KMS-11 (cell line): Measurements from ENCODE around the gene TTC34.

Source experiments
- H2AFZ ChIP-seq: fragments of 200-600 bp; sonication (generic); 2 replicates; pipeline ENCODE4 v1.6.1; 2016; ENCODE audit warnings: antibody characterized with exemption, mixed run types, low read depth
- H3K27ac ChIP-seq: fragments of 200-600 bp; sonication (generic); 2 replicates; pipeline ENCODE4 v1.6.1; 2016; ENCODE audit warnings: mild to moderate bottlenecking, mixed run types
- H3K27me3 ChIP-seq: fragments of 200-600 bp; sonication (generic); 2 replicates; pipeline ENCODE4 v1.6.1; 2017; ENCODE audit warnings: mild to moderate bottlenecking, low read depth, mixed run types, moderate library complexity; ENCODE audit not compliant: insufficient read depth
- H3K36me3 ChIP-seq: fragments of 200-600 bp; sonication (generic); 2 replicates; pipeline ENCODE4 v1.6.1; 2017; ENCODE audit warnings: mild to moderate bottlenecking, mixed run types; ENCODE audit not compliant: insufficient read depth
- H3K4me1 ChIP-seq: fragments of 200-600 bp; sonication (generic); 2 replicates; pipeline ENCODE4 v1.6.1; 2016; ENCODE audit warnings: mild to moderate bottlenecking, low read depth, mixed run types; ENCODE audit not compliant: poor library complexity, severe bottlenecking
- H3K4me2 ChIP-seq: fragments of 200-600 bp; sonication (generic); 2 replicates; pipeline ENCODE4 v1.7.0; 2016; ENCODE audit warnings: mild to moderate bottlenecking, mixed run types
- H3K4me3 ChIP-seq: fragments of 200-600 bp; sonication (generic); IDR thresholded peaks from 2 replicates; pipeline ENCODE4 v1.6.1; 2017; ENCODE audit warnings: low read depth, low read length, mixed read lengths; ENCODE audit not compliant: insufficient read depth
- H3K79me2 ChIP-seq: fragments of 200-600 bp; sonication (generic); 2 replicates; pipeline ENCODE4 v1.6.1; 2016; ENCODE audit warnings: low read depth, mixed run types; ENCODE audit not compliant: insufficient read depth
- H3K9ac ChIP-seq: fragments of 200-600 bp; sonication (generic); 2 replicates; pipeline ENCODE4 v1.6.1; 2016; ENCODE audit warnings: mild to moderate bottlenecking, mixed run types
- H4K20me1 ChIP-seq: fragments of 200-600 bp; sonication (generic); 2 replicates; pipeline ENCODE4 v1.6.1; 2016; ENCODE audit warnings: mild to moderate bottlenecking, mixed run types; ENCODE audit not compliant: insufficient read depth
- TF ChIP-seq, protein P1 (sequence below): fragments of 200-600 bp; sonication (generic); conservative IDR thresholded peaks from 2 replicates; pipeline ENCODE4 v1.6.1; 2017; ENCODE audit warnings: low read depth, mild to moderate bottlenecking, antibody characterized with exemption, low read length, moderate library complexity, mixed read lengths

The TTC34 gene

DNA sequence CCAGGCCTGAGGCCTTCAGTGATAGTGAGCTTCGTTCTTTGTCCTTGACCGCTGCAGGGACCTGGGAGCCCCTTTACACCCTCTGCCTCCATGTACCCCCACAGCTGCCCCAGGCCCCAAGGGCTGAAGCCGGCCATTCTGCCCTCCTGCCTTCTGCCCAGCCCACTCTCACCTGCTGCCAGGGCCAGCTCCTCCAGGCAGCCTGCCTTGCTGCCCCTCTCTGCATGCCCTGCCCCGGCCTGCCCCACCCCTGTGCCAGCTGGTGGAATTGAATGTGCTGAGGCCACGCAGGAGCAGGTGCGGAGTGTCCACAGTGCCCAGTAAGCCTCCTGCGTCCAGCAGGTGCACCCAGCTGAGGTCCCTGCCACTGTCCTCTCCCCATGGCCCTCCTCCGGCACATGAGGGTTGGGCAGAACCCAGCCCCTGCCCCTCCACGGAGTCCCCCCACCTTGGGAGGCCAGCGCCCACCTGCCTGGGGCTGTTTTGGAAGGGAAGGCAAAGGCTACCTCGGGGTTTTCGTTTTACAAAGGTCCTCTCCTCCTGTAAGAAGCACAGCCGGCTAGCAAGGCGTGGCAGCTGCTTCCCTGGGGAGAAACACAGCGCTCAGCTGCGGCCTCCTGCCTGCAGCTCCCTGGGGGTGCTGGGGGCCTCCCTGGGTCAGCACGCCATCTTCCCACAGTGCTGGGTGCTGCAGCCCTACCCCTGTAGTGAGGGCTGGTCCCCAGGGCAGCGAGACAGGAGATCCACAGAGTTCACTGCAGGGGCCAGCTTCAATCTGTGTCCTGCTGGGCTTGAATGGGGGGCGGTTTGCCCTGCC is 189.7 kb downstream of the TTC34 start:
- Histone ChIP-seq H3K4me2 (no peak overlapping the region), H3K4me1 (no peaks in the 10 kb centered on the region)

DNA sequence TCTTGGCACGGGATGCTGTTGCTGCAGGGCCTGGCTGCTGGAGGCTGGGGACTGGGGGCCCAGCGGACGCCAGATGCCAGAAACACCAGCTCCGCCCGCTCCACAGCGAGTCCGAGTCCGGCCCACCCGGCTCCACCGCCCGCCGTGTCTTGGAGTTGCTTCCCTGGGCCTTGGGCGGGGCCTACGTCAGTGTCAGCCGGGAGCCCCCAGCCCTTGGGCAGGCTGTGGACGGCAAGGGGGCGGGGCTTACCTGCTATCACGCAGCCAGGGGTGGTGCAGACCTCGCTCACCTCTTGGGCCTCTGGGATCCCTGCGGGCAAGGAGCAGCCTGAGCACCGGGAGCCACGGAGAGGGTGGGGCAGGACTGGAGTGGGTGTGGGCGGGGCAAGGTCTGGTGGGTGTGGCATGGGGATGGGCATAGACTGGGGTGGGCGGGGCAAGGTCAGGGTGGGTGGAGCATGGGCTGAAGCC is 190.4 kb downstream of the TTC34 start:
- no peak overlapping the region for H3K9ac ChIP-seq
- H3K27me3 ChIP-seq: peaks cover 73% of the 10 kb centered on the region
- H4K20me1 ChIP-seq: no peaks in the 10 kb centered on the region
- no peak overlapping the region for H3K27ac ChIP-seq
- no peaks in the 10 kb centered on the region for H3K4me1 ChIP-seq
- no peaks in the 10 kb centered on the region for H3K36me3 ChIP-seq
- no peak overlapping the region for H2AFZ ChIP-seq
- TF ChIP-seq, protein P1, sequence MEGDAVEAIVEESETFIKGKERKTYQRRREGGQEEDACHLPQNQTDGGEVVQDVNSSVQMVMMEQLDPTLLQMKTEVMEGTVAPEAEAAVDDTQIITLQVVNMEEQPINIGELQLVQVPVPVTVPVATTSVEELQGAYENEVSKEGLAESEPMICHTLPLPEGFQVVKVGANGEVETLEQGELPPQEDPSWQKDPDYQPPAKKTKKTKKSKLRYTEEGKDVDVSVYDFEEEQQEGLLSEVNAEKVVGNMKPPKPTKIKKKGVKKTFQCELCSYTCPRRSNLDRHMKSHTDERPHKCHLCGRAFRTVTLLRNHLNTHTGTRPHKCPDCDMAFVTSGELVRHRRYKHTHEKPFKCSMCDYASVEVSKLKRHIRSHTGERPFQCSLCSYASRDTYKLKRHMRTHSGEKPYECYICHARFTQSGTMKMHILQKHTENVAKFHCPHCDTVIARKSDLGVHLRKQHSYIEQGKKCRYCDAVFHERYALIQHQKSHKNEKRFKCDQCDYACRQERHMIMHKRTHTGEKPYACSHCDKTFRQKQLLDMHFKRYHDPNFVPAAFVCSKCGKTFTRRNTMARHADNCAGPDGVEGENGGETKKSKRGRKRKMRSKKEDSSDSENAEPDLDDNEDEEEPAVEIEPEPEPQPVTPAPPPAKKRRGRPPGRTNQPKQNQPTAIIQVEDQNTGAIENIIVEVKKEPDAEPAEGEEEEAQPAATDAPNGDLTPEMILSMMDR: no peak
- H3K4me3 ChIP-seq: no peak overlapping the region
- H3K79me2 ChIP-seq: no peaks in the 10 kb centered on the region
- no peak overlapping the region for H3K4me2 ChIP-seq

More for the DNA sequence above, 189.7 kb downstream of the TTC34 start:
- no peaks in the 10 kb centered on the region for H3K36me3 ChIP-seq
- H3K27me3 ChIP-seq: peaks cover 73% of the 10 kb centered on the region
- H3K4me3 ChIP-seq: no peak overlapping the region
- TF ChIP-seq, protein P1: no peak
- H4K20me1 ChIP-seq: no peaks in the 10 kb centered on the region
- H3K79me2 ChIP-seq: no peaks in the 10 kb centered on the region
- no peak overlapping the region for H3K9ac ChIP-seq
- H2AFZ ChIP-seq: no peak overlapping the region
- no peak overlapping the region for H3K27ac ChIP-seq

DNA sequence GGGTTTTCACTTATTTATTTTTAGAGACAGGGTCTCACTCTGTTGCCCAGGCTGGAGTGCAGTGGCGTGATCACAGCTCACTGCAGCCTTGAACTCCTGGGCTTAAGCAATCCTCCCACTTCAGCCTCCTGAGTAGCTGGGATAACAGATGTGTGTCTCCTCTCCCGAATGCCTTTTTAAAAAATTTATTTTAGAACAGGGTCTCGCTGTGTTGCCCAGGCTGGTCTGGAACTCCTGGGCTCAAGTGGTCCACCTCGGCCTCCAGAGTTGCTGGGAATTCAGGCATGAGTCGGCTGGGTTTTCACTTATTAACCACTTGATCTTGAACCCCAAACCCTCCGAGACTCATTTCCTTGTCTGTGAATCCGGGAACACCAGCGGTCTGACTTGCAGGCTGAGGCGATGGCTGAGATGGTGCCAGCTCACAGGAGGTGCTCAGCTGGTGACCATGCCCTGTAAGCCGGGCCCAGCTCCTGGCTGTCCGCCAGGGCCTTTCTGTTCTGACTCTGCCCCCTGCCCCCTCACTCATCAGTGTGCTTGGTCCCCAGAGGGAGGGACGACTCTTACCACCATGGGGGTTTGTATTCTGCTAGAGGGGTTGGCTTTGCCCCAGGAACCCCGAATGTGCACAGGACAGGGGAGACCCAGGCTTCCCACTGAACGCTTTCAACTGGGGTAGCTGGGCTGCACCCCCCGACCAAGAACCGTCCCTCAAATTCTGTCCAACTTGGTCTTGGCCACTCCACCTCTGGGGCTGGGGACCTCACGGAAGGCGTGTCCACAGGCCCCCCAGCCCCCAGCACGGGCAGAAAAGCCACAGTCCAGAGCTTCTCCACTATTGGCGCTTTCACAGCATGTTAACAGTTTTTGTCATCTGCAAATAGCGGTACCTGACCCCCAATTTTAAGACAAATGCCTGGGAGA is 191.2 kb downstream of the TTC34 start:
- H3K4me2 ChIP-seq: no peak overlapping the region
- H3K4me3 ChIP-seq: no peak overlapping the region
- no peaks in the 10 kb centered on the region for H3K79me2 ChIP-seq
- H3K9ac ChIP-seq: no peak overlapping the region
- H3K27ac ChIP-seq: no peak overlapping the region
- TF ChIP-seq, protein P1: no peak
- H3K4me1 ChIP-seq: no peaks in the 10 kb centered on the region
- H2AFZ ChIP-seq: no peak overlapping the region
- no peaks in the 10 kb centered on the region for H4K20me1 ChIP-seq
- peaks cover 71% of the 10 kb centered on the region for H3K27me3 ChIP-seq
- no peaks in the 10 kb centered on the region for H3K36me3 ChIP-seq

GRCh38 chr1:2609319-2610035 is 192.0 kb downstream of the TTC34 start:
- no peak overlapping the region for H2AFZ ChIP-seq
- H3K79me2 ChIP-seq: no peaks in the 10 kb centered on the region
- H3K9ac ChIP-seq: no peak overlapping the region
- H3K27ac ChIP-seq: no peak overlapping the region
- no peaks in the 10 kb centered on the region for H4K20me1 ChIP-seq
- H3K4me1 ChIP-seq: no peaks in the 10 kb centered on the region
- H3K4me2 ChIP-seq: no peak overlapping the region
- no peak overlapping the region for H3K4me3 ChIP-seq
- TF ChIP-seq, protein P1: no peak
- peaks cover 71% of the 10 kb centered on the region for H3K27me3 ChIP-seq
- H3K36me3 ChIP-seq: no peaks in the 10 kb centered on the region
